Right lobe of liver (tissue), 6 donors: ENCODE results near the gene ISLR. TPM values are rescaled to one million over a fixed set of nuclear protein-coding genes. Genes with fewer than 3 reads are reported as not detected.
"Not testable (repeated sequence)": the region's sequence is repeated elsewhere in the genome, so short reads cannot be mapped to it uniquely, and the experiment has no call there.

Experiments used
- ATAC-seq, 4 donors: fragments of 200-7000 bp; cut with Tn5 transposase; one replicate each; pipeline ENCODE4 v1.9.1; 2020; ENCODE audit warnings: mild to moderate bottlenecking in 4 of 4, moderate library complexity in 4 of 4
- DNase-seq, 3 donors: peaks; one replicate each; pipeline ENCODE4 v3.0.0-alpha.2; 2020
- H3K27ac ChIP-seq, 3 donors: fragments of 200-600 bp; one replicate each; pipeline ENCODE4 v1.8.0; 2022
- H3K27me3 ChIP-seq, 2 donors: fragments of 200-600 bp; one replicate each; pipeline ENCODE4 v1.8.0; 2022
- H3K36me3 ChIP-seq, 4 donors: fragments of 200-600 bp; sonication (generic) in 1 of 4; one replicate each; pipeline versions ENCODE4 v1.5.1 to v1.8.0; 2017 to 2022; ENCODE audit warnings: control low read depth in 1 of 4
- H3K4me1 ChIP-seq, 4 donors: fragments of 200-600 bp; sonication (generic) in 1 of 4; one replicate each; pipeline versions ENCODE4 v1.5.1 to v1.8.0; 2017 to 2022; ENCODE audit warnings: control low read depth in 1 of 4
- H3K4me3 ChIP-seq, 3 donors: fragments of 200-600 bp; one replicate each; pipeline ENCODE4 v1.8.0; 2022
- H3K9me3 ChIP-seq, 4 donors: fragments of 200-600 bp; sonication (generic) in 1 of 4; one replicate each; pipeline versions ENCODE4 v1.5.1 to v1.8.0; 2017 to 2022; ENCODE audit warnings: control low read depth in 1 of 4
- CTCF ChIP-seq, 4 donors: fragments of 200-600 bp in 3 of 4; fragments of 450-650 bp in 1 of 4; IDR thresholded peaks; one replicate each; pipeline versions ENCODE4 v1.5.1 to v1.8.0; 2016 to 2022; ENCODE audit warnings: antibody characterized with exemption in 4 of 4, mild to moderate bottlenecking in 2 of 4
- POLR2A ChIP-seq: fragments of 450-650 bp; IDR thresholded peaks from one replicate; pipeline ENCODE4 v1.6.1; 2017; ENCODE audit warnings: antibody characterized with exemption, mild to moderate bottlenecking
- WGBS: methylation state at CpG from one replicate; pipeline ENCODE4 v1.1.6; 2018; ENCODE audit warnings: low coverage, low lambda C conversion rate; ENCODE audit not compliant: insufficient coverage; ENCODE audit errors: missing lambda C conversion rate; 5-methylcytosine and 5-hydroxymethylcytosine counted together
- intact Hi-C, 2 donors: fragments of 100-400 bp; cut with DNase I; formaldehyde crosslinking; loops; one replicate each; pipeline versions ENCODE4 v1.11.2 to v1.14.1; 2022
- total RNA-seq, 6 experiments: library from RNA; depleted of rRNA in 2 of 6; stranded (reverse); fragments of >200 nt in 2 of 6; fragmentation: NEBNext Ultra II Directional in 3 of 6; extraction: Animal tissue kit (Norgen Biotek cat#: 25700) in 3 of 6; gene quantifications; one replicate each; pipeline versions ENCODE4 v1.1.0 to v1.2.4, GENCODE V29; 2016 to 2023
- donor health status: DM: no; HTN: yes; CAD: no.
- donor health status: DM: no; HTN: no; CAD: no.
- donor health status: DM: no; HTN: no; CAD: no.
- donor health status: DM: no; HTN: yes; CAD: no.
- donor health status: DM: no; HTN: yes; CAD: no.

The ISLR gene
- total RNA-seq, 6 experiments from 2014 or later, result 1.5 to 9.9 (median 2.6) TPM

GRCh38 chr15:74156678-74157411 is 16.7 kb upstream of the ISLR start:
- H3K4me3 ChIP-seq, result no peak overlapping the region
- H3K4me1 ChIP-seq, result no peaks in the 10 kb centered on the region
- intact Hi-C loops, result no loop called here
- H3K27me3 ChIP-seq, result no peaks in the 10 kb centered on the region
- peak in 3 of 4 donors; percentile 27 to 48 (median 34) for ATAC-seq
- 29% methylated on average over 6 of the region's 7 CpGs for WGBS
- no peak overlapping the region for H3K27ac ChIP-seq
- TF ChIP-seq CTCF (IDR thresholded peaks at IDR 0.05) (no peak), POLR2A (no peak)
- H3K36me3 ChIP-seq, result no peaks in the 10 kb centered on the region
- H3K9me3 ChIP-seq, result no peaks in the 10 kb centered on the region
- no peak for DNase-seq

- TF ChIP-seq POLR2A (no peak), CTCF (IDR thresholded peaks at IDR 0.05) (no peak)
- no peaks in the 10 kb centered on the region for H3K9me3 ChIP-seq
- no peaks in the 10 kb centered on the region for H3K27me3 ChIP-seq
- H3K36me3 ChIP-seq, result no peaks in the 10 kb centered on the region
- no peak for DNase-seq
- no peak overlapping the region for H3K4me3 ChIP-seq
- ATAC-seq, result no peak
- 76% methylated on average over 8 of the region's 9 CpGs for WGBS
- H3K27ac ChIP-seq, result no peak overlapping the region
- no peaks in the 10 kb centered on the region for H3K4me1 ChIP-seq
- intact Hi-C loops, result no loop called here
Observed at GRCh38 chr15:74157868-74158827, 15.4 kb upstream of the ISLR start.

GRCh38 chr15:74158855-74159650 is 14.5 kb upstream of the ISLR start:
- no peak for DNase-seq
- TF ChIP-seq POLR2A (no peak), CTCF (IDR thresholded peaks at IDR 0.05) (no peak)
- Histone ChIP-seq H3K4me3 (no peak overlapping the region), H3K36me3 (no peaks in the 10 kb centered on the region), H3K9me3 (no peaks in the 10 kb centered on the region), H3K27me3 (no peaks in the 10 kb centered on the region), H3K27ac (no peak overlapping the region), H3K4me1 (no peaks in the 10 kb centered on the region)
- ATAC-seq, result no peak
- intact Hi-C loops, result no loop called here
- WGBS, result 42% methylated on average over 5 of the region's 5 CpGs

- DNase-seq, result no peak
- intact Hi-C loops, result no loop called here
- H3K9me3 ChIP-seq, result no peaks in the 10 kb centered on the region
- H3K36me3 ChIP-seq, result no peaks in the 10 kb centered on the region
- H3K27me3 ChIP-seq, result no peaks in the 10 kb centered on the region
- ATAC-seq, result no peak
- WGBS, result 83% methylated on average over 1 of the region's 1 CpG
- no peaks in the 10 kb centered on the region for H3K4me1 ChIP-seq
- H3K27ac ChIP-seq, result no peak overlapping the region
- TF ChIP-seq CTCF (IDR thresholded peaks at IDR 0.05), result no peak
- no peak for TF ChIP-seq POLR2A
- no peak overlapping the region for H3K4me3 ChIP-seq
Observed at GRCh38 chr15:74159773-74160172, 13.7 kb upstream of the ISLR start.

GRCh38 chr15:74160390-74160789 is 13.1 kb upstream of the ISLR start:
- intact Hi-C loops, result not testable (repeated sequence)
- 78% methylated on average over 3 of the region's 3 CpGs for WGBS

GRCh38 chr15:74162195-74162536 is 11.3 kb upstream of the ISLR start:
- H3K27ac ChIP-seq, H3K9me3 ChIP-seq, DNase-seq, ATAC-seq, intact Hi-C loops, H3K4me3 ChIP-seq, H3K4me1 ChIP-seq, H3K36me3 ChIP-seq, H3K27me3 ChIP-seq: not testable (repeated sequence)
- 52% methylated on average over 2 of the region's 3 CpGs for WGBS

More at GRCh38 chr15:74160390-74160789, 13.1 kb upstream of the ISLR start:
- not testable (repeated sequence) for H3K27me3 ChIP-seq, DNase-seq, ATAC-seq, H3K4me1 ChIP-seq, H3K36me3 ChIP-seq, H3K4me3 ChIP-seq, H3K9me3 ChIP-seq, H3K27ac ChIP-seq
